Activated CD8-positive, alpha-beta memory T cell treated with anti-CD3 and anti-CD28 coated beads for 24 hours (primary cell): Measurements from ENCODE around the gene PKP2.

ENCODE experiments used
- DNase-seq: peaks from one replicate; pipeline ENCODE4 v3.0.0-alpha.2; 2020

Gene PKP2

GRCh38 chr12:32742133-32742532, 154.4 kb downstream of the PKP2 start:
- no peak for DNase-seq
